ENCODE measurements around the gene NUP153.

- TF ChIP-seq POLR2A (IDR thresholded peaks at IDR 0.05; ENCODE audit: extremely low read depth, insufficient read length): no peak
- TF ChIP-seq CTCF (IDR thresholded peaks at IDR 0.05; ENCODE audit: low read depth, low read length): no peak
- no peak for TF ChIP-seq MYC (IDR thresholded peaks at IDR 0.05; ENCODE audit: low read depth, low read length)
- TF ChIP-seq, protein P1, sequence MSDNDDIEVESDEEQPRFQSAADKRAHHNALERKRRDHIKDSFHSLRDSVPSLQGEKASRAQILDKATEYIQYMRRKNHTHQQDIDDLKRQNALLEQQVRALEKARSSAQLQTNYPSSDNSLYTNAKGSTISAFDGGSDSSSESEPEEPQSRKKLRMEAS (IDR thresholded peaks at IDR 0.05; ENCODE audit: low read depth, low read length): no peak
These were observed 84.6 kb downstream of the NUP153 start for GRCh38 chr6:17622144-17622543.

All from NB4 (cell line).